ENCODE measurements around the gene ASCC3. TPM values are rescaled to one million over a fixed set of nuclear protein-coding genes. Genes with fewer than 3 reads are reported as not detected.

ASCC3 gene
- total RNA-seq, 4 donors from 2014 or later = 12.0 to 17.7 (median 14.7) TPM

- TF ChIP-seq CTCF (IDR thresholded peaks at IDR 0.05 in 4 of 5, conservative IDR thresholded peaks at IDR 0.05 in 1 of 5) (no peak), POLR2A (IDR thresholded peaks at IDR 0.05) (no peak)
- H3K27me3 ChIP-seq = no peaks in the 10 kb centered on the region
These were observed 281.9 kb downstream of the ASCC3 start for GRCh38 chr6:100599088-100599770.

GRCh38 chr6:100595456-100595855, 285.7 kb downstream of the ASCC3 start:
- intact Hi-C loops (cut with DNase I; ENCODE audit: low total_unique reads) = no loop called here
- H3K27me3 ChIP-seq = no peaks in the 10 kb centered on the region
- TF ChIP-seq POLR2A (IDR thresholded peaks at IDR 0.05) = no peak
- TF ChIP-seq CTCF (IDR thresholded peaks at IDR 0.05 in 4 of 5, conservative IDR thresholded peaks at IDR 0.05 in 1 of 5) = no peak
- H3K4me1 ChIP-seq = no peaks in the 10 kb centered on the region
- no peaks in the 10 kb centered on the region for H3K36me3 ChIP-seq
- DNase-seq (no peak), ATAC-seq (no peak)
- H3K4me3 ChIP-seq = no peak overlapping the region
- no peaks in the 10 kb centered on the region for H3K9me3 ChIP-seq
- in situ Hi-C loops (cut with MboI; ENCODE audit: low sequenced_read_pairs in 4 of 4) = no loop called here
- no peak overlapping the region for H3K27ac ChIP-seq

More at GRCh38 chr6:100599088-100599770, 281.9 kb downstream of the ASCC3 start:
- in situ Hi-C loops (cut with MboI; ENCODE audit: low sequenced_read_pairs in 4 of 4) (no loop called here), intact Hi-C loops (cut with DNase I; ENCODE audit: low total_unique reads) (no loop called here)
- Histone ChIP-seq H3K36me3 (no peaks in the 10 kb centered on the region), H3K27ac (no peak overlapping the region), H3K4me3 (no peak overlapping the region), H3K4me1 (no peaks in the 10 kb centered on the region), H3K9me3 (no peaks in the 10 kb centered on the region)
- no peak for DNase-seq
- ATAC-seq = no peak

DNA sequence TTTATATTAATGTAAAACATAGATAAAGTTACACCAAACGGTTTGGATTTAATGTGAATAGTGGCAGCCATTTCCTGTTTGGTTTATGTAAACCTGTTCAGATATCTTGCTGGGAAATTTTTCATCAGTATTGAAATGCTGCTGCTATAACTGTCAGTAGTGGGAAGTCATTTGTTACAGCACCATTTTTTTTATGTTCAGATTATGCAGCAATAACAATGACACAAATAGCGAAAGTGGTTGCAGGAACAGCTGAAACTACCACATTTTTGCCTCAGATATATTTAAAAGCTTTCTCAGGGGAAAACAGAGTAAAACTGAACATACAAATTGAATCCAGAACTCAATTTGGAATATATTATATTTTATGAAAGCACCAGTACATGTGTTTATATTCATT, 287.6 kb downstream of the ASCC3 start:
- H3K27ac ChIP-seq = no peak overlapping the region
- no peaks in the 10 kb centered on the region for H3K27me3 ChIP-seq
- intact Hi-C loops (cut with DNase I; ENCODE audit: low total_unique reads) = no loop called here
- in situ Hi-C loops (cut with MboI; ENCODE audit: low sequenced_read_pairs in 4 of 4) = no loop called here
- no peak for TF ChIP-seq POLR2A (IDR thresholded peaks at IDR 0.05)
- no peak for TF ChIP-seq CTCF (IDR thresholded peaks at IDR 0.05 in 4 of 5, conservative IDR thresholded peaks at IDR 0.05 in 1 of 5)
- no peaks in the 10 kb centered on the region for H3K4me1 ChIP-seq
- DNase-seq = no peak
- H3K9me3 ChIP-seq = no peaks in the 10 kb centered on the region
- H3K36me3 ChIP-seq = peaks cover 0 to 13% of the 10 kb centered on the region in 2 donors
- no peak for ATAC-seq
- no peak overlapping the region for H3K4me3 ChIP-seq

DNA sequence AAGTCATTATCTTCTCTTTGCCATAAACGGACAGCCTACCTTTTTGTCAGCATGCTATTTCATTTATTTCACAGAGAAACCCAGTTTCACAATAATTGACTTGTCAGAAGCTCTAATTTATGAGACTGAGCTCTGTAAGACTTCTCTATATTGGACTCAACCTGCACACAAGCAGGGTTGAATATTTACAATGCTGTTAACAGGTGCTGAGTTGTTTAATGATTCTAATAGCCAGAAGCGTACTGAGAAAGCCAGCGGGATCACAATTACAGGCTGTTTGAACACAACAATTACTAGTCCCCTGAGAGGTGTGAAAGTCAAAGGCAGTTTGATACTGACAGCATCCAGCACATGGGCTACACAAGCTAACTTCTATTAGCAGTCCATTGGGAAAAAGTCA, 288.2 kb downstream of the ASCC3 start:
- Histone ChIP-seq H3K36me3 (peaks cover 0 to 15% of the 10 kb centered on the region in 2 donors), H3K27ac (no peak overlapping the region), H3K4me1 (no peaks in the 10 kb centered on the region), H3K9me3 (no peaks in the 10 kb centered on the region), H3K27me3 (no peaks in the 10 kb centered on the region), H3K4me3 (no peak overlapping the region)
- no peak for DNase-seq
- intact Hi-C loops (cut with DNase I; ENCODE audit: low total_unique reads) (no loop called here), in situ Hi-C loops (cut with MboI; ENCODE audit: low sequenced_read_pairs in 4 of 4) (no loop called here)
- no peak for ATAC-seq
- no peak for TF ChIP-seq POLR2A (IDR thresholded peaks at IDR 0.05)
- TF ChIP-seq CTCF (IDR thresholded peaks at IDR 0.05 in 4 of 5, conservative IDR thresholded peaks at IDR 0.05 in 1 of 5) = no peak

GRCh38 chr6:100577425-100577824, 303.7 kb downstream of the ASCC3 start:
- TF ChIP-seq CTCF (IDR thresholded peaks at IDR 0.05 in 4 of 5, conservative IDR thresholded peaks at IDR 0.05 in 1 of 5) = no peak
- no peak for TF ChIP-seq POLR2A (IDR thresholded peaks at IDR 0.05)
- intact Hi-C loops (cut with DNase I; ENCODE audit: low total_unique reads) = no loop called here

More at GRCh38 chr6:100577425-100577824, 303.7 kb downstream of the ASCC3 start:
- DNase-seq (no peak), ATAC-seq (no peak)
- H3K9me3 ChIP-seq = no peaks in the 10 kb centered on the region
- no peaks in the 10 kb centered on the region for H3K36me3 ChIP-seq
- H3K4me3 ChIP-seq = no peak overlapping the region
- no peaks in the 10 kb centered on the region for H3K27me3 ChIP-seq
- no peak overlapping the region for H3K27ac ChIP-seq
- in situ Hi-C loops (cut with MboI; ENCODE audit: low sequenced_read_pairs in 4 of 4) = no loop called here
- H3K4me1 ChIP-seq = no peaks in the 10 kb centered on the region

Measured in gastrocnemius medialis (tissue), 4 donors.